Tibial nerve (tissue), 4 donors: ENCODE measurements around the gene IQSEC1. TPM values are rescaled to one million over a fixed set of nuclear protein-coding genes. Genes with fewer than 3 reads are reported as not detected.

Source experiments
- DNase-seq, 2 donors: peaks; one replicate each; pipeline ENCODE4 v3.0.0-alpha.2; 2019; ENCODE audit warnings: low spot score in 2 of 2
- H3K27ac ChIP-seq, 4 donors: fragments of 200-600 bp; sonication (generic) in 3 of 4; one replicate each; pipeline ENCODE4 v1.5.1; 2017 to 2019; ENCODE audit warnings: mild to moderate bottlenecking in 1 of 4
- H3K27me3 ChIP-seq, 2 donors: fragments of 200-600 bp; sonication (generic) in 1 of 2; one replicate each; pipeline versions ENCODE4 v1.5.1 to v1.6.0; 2017 to 2019
- H3K36me3 ChIP-seq, 3 donors: fragments of 200-600 bp; sonication (generic); one replicate each; pipeline ENCODE4 v1.5.1; 2018 to 2019
- H3K4me1 ChIP-seq, 4 donors: fragments of 200-600 bp; sonication (generic) in 3 of 4; one replicate each; pipeline ENCODE4 v1.5.1; 2017 to 2019
- H3K4me3 ChIP-seq, 4 donors: fragments of 200-600 bp; sonication (generic) in 3 of 4; one replicate each; pipeline ENCODE4 v1.5.1; 2017 to 2019; ENCODE audit warnings: mild to moderate bottlenecking in 1 of 4, moderate library complexity in 1 of 4
- H3K9me3 ChIP-seq, 4 donors: fragments of 200-600 bp; sonication (generic) in 3 of 4; one replicate each; pipeline ENCODE4 v1.5.1; 2017 to 2019
- EP300 ChIP-seq, 2 donors: sonication (generic); formaldehyde crosslinking; IDR thresholded peaks; one replicate each; pipeline ENCODE4 v1.6.1; 2017; ENCODE audit warnings: antibody characterized with exemption in 2 of 2, mild to moderate bottlenecking in 1 of 2
- POLR2A ChIP-seq, 2 donors: fragments of 450-650 bp; IDR thresholded peaks; one replicate each; pipeline ENCODE4 v1.6.1; 2017; ENCODE audit warnings: antibody characterized with exemption in 2 of 2, mild to moderate bottlenecking in 2 of 2, moderate library complexity in 2 of 2
- WGBS, 2 donors: methylation state at CpG; one replicate each; pipeline ENCODE4 v1.1.5; 2018; 5-methylcytosine and 5-hydroxymethylcytosine counted together
- total RNA-seq, 4 donors: library from RNA; depleted of rRNA; stranded (reverse); fragments of >200 nt; gene quantifications; one replicate each; pipeline ENCODE4 v1.1.0, GENCODE V29; 2016
- TF ChIP-seq, protein P1 (sequence below), 5 experiments: fragments of 200-600 bp in 3 of 5; fragments of 450-650 bp in 2 of 5; sonication (generic) in 3 of 5; IDR thresholded peaks; one replicate each; pipeline ENCODE4 v1.5.1; 2016 to 2019; ENCODE audit warnings: antibody characterized with exemption in 5 of 5, mild to moderate bottlenecking in 3 of 5, moderate library complexity in 2 of 5

Gene IQSEC1
- total RNA-seq, 4 donors from 2014 or later = 58.2 to 77.5 (median 68.6) TPM

DNA sequence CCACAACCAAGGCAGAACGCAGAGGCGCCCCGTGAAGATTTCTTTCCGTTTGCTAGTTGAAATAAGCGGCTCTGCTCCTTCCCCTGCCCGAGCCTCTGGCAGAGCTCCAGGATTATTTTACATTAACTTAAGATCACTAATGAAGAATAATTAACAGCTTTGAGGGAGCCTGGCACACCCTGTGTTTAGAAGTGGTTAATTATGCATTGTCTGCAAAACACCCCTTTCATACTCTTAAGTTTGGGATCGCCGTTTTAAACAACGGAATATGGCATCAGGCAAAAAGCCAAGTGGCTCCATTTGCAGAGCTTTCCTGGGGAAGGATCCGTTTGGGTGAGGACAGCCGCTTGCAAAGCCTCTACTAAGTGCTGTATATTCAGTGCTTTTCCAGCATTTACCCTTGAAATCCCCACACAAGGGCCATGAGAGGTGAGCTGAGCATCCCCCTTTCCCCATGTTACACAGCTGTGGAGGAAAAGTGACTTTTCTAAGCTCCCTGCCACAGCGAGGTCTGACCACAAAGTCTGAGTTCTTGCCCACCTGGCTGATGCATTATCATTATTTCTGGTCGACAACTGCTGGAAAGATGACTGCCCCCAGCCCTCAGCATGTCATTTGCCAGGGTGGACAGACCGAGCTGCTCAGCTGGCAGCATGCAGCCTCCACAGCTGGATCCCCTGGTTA lies 33.9 kb downstream of the IQSEC1 start:
- DNase-seq = no peak
- TF ChIP-seq, protein P1, sequence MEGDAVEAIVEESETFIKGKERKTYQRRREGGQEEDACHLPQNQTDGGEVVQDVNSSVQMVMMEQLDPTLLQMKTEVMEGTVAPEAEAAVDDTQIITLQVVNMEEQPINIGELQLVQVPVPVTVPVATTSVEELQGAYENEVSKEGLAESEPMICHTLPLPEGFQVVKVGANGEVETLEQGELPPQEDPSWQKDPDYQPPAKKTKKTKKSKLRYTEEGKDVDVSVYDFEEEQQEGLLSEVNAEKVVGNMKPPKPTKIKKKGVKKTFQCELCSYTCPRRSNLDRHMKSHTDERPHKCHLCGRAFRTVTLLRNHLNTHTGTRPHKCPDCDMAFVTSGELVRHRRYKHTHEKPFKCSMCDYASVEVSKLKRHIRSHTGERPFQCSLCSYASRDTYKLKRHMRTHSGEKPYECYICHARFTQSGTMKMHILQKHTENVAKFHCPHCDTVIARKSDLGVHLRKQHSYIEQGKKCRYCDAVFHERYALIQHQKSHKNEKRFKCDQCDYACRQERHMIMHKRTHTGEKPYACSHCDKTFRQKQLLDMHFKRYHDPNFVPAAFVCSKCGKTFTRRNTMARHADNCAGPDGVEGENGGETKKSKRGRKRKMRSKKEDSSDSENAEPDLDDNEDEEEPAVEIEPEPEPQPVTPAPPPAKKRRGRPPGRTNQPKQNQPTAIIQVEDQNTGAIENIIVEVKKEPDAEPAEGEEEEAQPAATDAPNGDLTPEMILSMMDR (IDR thresholded peaks at IDR 0.05) = no peak
- TF ChIP-seq POLR2A (IDR thresholded peaks at IDR 0.05) (no peak), EP300 (IDR thresholded peaks at IDR 0.05) (no peak)
- H3K4me1 ChIP-seq = no peaks in the 10 kb centered on the region
- H3K36me3 ChIP-seq = no peaks in the 10 kb centered on the region
- H3K9me3 ChIP-seq = no peaks in the 10 kb centered on the region
- WGBS, 2 donors = 49 to 56% methylated on average over 14 of the region's 14 CpGs
- no peak overlapping the region for H3K27ac ChIP-seq
- peak overlapping the region in 1 of 4 donors; percentile 17 for H3K4me3 ChIP-seq
- no peaks in the 10 kb centered on the region for H3K27me3 ChIP-seq

DNA sequence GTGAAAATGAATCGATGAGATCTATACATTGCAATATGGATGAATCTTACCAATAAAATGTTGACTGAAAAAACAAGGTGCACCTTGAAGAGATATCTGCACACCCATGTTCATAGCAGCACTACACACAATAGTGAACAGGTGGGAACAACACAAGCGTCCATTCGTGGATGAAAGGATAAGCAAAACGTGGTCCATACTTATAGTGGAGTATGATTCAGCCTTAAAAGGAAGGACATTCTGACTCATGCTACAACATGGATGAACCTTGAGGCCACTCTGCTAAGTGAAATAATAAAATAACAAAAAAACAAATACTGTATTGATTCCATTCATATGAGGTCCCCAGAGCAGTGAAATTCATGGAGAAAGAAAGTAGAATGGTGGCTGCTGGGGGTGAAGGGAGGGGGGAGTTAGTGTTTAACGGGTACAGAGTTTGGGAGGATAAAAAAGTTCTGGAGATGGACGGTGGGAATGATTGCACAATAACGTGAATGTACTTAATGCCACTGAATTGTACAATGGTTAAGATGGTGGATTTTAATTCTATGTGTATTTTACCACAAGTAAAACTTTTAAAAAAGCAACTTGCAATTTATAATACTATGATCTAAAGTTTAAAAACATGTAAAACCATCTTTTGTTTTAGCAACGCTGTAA lies 35.6 kb downstream of the IQSEC1 start:
- TF ChIP-seq POLR2A (IDR thresholded peaks at IDR 0.05) (no peak), EP300 (IDR thresholded peaks at IDR 0.05) (no peak)
- TF ChIP-seq, protein P1 (IDR thresholded peaks at IDR 0.05) = no peak
- WGBS, 2 donors = 68 to 69% methylated on average over 8 of the region's 8 CpGs

DNA sequence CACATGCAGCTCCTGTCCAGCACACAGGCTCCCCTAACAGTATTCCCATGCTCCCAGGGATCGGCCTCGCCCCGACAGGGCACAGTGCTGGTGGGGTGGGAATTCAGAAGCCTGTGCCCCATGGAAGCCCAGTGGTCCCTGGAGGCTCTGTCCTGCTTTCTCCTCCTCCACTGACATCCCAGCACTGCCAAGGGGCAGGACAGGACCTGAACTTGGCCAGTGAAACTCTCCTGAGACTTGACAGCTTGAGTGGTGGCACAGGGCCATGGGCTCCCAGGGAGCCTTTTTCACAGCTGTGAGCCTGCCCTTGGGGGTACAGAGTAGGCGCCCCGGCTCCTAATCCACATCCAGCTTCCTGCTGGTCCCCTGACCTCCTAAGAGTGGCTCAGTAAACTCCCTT lies 38.4 kb downstream of the IQSEC1 start:
- H3K4me1 ChIP-seq = no peaks in the 10 kb centered on the region
- no peak overlapping the region for H3K27ac ChIP-seq
- TF ChIP-seq, protein P1 (IDR thresholded peaks at IDR 0.05) = no peak
- TF ChIP-seq POLR2A (IDR thresholded peaks at IDR 0.05) (no peak), EP300 (IDR thresholded peaks at IDR 0.05) (no peak)
- H3K4me3 ChIP-seq = no peak overlapping the region
- H3K9me3 ChIP-seq = no peaks in the 10 kb centered on the region
- no peaks in the 10 kb centered on the region for H3K36me3 ChIP-seq
- DNase-seq = no peak
- WGBS, 2 donors = 66 to 88% methylated on average over 5 of the region's 5 CpGs
- no peaks in the 10 kb centered on the region for H3K27me3 ChIP-seq

More for the DNA sequence above, 35.6 kb downstream of the IQSEC1 start:
- Histone ChIP-seq H3K36me3 (no peaks in the 10 kb centered on the region), H3K4me1 (no peaks in the 10 kb centered on the region), H3K27ac (no peak overlapping the region), H3K9me3 (no peaks in the 10 kb centered on the region), H3K4me3 (no peak overlapping the region), H3K27me3 (no peaks in the 10 kb centered on the region)
- no peak for DNase-seq

DNA sequence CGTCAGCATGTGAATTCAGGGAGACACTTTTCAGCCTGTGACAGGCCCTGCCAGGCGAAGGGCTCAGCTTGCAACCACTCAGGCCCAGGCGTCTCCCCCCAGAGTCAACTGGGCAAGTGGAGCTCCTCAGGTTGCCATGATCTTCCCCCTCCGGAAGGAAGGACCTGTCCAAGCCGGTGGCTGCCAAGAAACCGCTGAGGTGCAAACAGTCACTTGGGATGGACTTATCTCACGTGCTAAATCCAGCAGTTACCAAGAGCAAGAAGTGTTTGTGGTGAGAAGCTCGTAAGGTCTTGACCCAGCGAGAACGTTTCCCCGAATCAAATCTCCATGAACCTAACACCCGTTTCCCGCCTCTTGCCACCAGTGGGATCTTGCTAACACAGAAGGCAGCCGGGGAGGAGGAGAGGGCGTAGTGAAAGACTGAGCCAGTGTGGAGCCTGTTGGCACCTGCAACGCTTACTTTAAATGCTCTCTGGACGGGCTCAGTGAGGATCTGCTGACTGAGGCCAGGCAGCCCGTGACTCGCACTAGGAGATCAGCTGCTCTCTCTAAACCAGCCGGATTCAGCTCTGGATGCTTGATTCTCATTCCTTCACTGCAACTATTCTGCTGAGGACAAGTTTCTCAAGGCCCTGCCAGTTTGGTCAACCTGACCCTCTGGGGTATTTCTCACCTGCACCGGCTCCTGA lies 39.0 kb downstream of the IQSEC1 start:
- no peaks in the 10 kb centered on the region for H3K36me3 ChIP-seq
- DNase-seq = no peak
- H3K27ac ChIP-seq = no peak overlapping the region
- H3K4me3 ChIP-seq = no peak overlapping the region
- TF ChIP-seq, protein P1 (IDR thresholded peaks at IDR 0.05) = no peak
- TF ChIP-seq POLR2A (IDR thresholded peaks at IDR 0.05) = no peak
- no peak for TF ChIP-seq EP300 (IDR thresholded peaks at IDR 0.05)
- no peaks in the 10 kb centered on the region for H3K4me1 ChIP-seq
- H3K27me3 ChIP-seq = no peaks in the 10 kb centered on the region
- H3K9me3 ChIP-seq = no peaks in the 10 kb centered on the region
- 83 to 88% methylated on average over 21 of the region's 21 CpGs for WGBS, 2 donors

DNA sequence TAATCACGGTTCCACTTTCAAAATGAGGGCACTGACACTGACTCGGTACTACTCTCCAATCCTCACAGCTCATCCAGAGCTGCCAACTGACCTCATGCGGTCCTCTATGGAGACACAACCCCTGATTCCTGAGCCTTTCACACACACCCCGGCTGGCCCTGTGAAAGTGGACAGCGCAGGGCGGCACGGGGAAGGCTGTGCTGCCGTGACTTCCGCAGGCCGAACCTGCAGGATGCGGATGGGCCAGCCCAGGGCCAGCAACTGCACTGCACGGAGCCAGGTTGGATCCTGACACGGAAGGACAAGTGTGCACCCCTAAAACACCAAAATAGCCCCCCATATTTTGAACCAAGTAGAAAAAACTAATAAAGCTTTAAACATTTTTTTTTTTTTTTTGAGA lies 41.0 kb downstream of the IQSEC1 start:
- Histone ChIP-seq H3K4me3 (no peak overlapping the region), H3K4me1 (no peaks in the 10 kb centered on the region), H3K27me3 (no peaks in the 10 kb centered on the region), H3K36me3 (no peaks in the 10 kb centered on the region), H3K9me3 (no peaks in the 10 kb centered on the region), H3K27ac (no peak overlapping the region)
- DNase-seq = no peak
- TF ChIP-seq POLR2A (IDR thresholded peaks at IDR 0.05) (no peak), EP300 (IDR thresholded peaks at IDR 0.05) (no peak)
- TF ChIP-seq, protein P1 (IDR thresholded peaks at IDR 0.05) = no peak
- 88 to 94% methylated on average over 13 of the region's 13 CpGs for WGBS, 2 donors
